HG02870 (cell line): ENCODE data around the gene KCNJ12.
"Not testable (repeated sequence)": the region's sequence is repeated elsewhere in the genome, so short reads cannot be mapped to it uniquely, and the experiment has no call there.

Source experiments
- ATAC-seq: cut with Tn5 transposase; IDR thresholded peaks from one replicate; pipeline ENCODE4 v1.9.1; 2021; ENCODE audit warnings: mild to moderate bottlenecking, moderate library complexity; ENCODE audit not compliant: unreplicated experiment

The KCNJ12 gene

DNA sequence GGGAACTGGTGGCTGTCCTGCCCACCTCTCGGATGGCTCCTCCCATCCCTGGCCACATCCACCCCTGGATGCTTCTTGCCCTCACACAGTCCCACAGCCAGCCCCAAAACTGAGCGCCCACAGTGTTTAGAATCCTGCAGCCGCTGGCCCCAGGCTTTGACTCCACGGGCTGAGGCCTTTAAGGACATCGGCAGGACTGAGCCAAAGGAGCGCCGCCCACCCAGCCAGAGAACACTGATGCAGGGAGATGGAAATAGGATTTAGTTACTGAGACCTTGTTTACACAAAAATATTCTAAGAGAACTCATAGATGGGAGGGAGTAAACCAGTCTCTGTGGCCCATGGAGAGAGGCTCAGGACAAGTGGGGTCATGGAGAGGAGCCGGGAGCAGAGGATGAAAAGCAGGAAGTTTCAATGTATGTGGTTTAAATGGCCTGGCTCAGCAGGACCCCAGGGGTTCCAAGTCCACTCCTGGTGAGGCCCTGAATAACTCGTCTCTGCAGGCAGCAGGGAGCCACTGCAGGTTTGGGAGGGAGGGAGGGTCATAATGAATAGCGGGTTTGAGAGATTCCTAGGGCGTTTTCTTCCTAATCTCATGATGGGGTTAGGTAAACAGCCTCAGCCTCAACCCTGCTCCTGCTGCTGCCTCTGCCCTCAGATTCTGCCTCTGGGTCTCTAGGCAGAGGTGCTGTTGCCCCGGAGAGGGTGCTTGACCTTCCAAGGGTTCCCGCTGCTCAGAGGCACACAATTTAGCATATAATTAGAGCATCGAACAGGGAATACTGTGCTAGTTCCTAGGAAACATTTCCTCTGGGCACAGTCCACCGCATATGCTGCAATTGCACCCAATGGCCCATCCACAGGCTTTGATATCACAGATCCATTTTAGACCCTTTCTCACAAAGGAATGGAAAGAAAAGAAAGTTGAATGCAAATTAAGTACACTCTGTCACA lies 61.0 kb downstream of the KCNJ12 start:
- ATAC-seq = not testable (repeated sequence)

DNA sequence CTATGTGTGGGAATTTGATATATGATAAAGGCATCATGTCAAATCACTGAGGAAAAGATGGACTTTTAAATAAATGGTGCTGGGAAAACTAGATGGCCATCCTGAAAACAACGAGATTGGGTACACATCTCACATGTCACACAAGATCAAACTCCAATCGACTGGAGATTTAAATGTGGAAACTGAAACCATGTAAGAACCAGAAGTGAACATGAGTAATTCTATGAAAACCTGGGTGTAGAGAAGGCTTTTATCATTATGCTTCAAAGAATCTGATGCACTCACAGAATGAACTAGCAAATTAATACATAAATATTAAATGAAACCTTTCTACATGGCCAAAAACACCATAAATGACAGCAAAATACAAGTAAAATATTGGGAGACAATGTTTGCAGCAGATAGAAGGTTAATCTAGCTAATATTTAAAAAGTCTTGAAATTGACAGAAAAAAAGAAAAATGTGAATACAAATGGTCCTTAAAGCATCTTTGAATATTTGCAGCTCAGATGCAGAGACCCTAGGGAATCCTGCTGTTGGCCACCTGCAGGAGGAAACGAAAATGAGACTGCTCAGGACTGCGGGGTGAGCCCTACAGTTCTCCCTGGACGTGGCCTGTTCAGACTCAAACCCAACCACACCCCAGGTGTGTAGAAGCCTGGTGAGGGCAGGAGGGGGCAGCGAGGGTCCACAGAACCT lies 62.3 kb downstream of the KCNJ12 start:
- ATAC-seq = not testable (repeated sequence)

- ATAC-seq = not testable (repeated sequence)
Measured at GRCh38 chr17:21439015-21439336, 62.8 kb downstream of the KCNJ12 start.

GRCh38 chr17:21445091-21445650 lies 69.0 kb downstream of the KCNJ12 start:
- no peak for ATAC-seq

- ATAC-seq = not testable (repeated sequence)
Measured at GRCh38 chr17:21447552-21447951, 71.4 kb downstream of the KCNJ12 start.

GRCh38 chr17:21449891-21450290 lies 73.7 kb downstream of the KCNJ12 start:
- not testable (repeated sequence) for ATAC-seq

GRCh38 chr17:21451975-21452374 lies 75.8 kb downstream of the KCNJ12 start:
- no peak for ATAC-seq

DNA sequence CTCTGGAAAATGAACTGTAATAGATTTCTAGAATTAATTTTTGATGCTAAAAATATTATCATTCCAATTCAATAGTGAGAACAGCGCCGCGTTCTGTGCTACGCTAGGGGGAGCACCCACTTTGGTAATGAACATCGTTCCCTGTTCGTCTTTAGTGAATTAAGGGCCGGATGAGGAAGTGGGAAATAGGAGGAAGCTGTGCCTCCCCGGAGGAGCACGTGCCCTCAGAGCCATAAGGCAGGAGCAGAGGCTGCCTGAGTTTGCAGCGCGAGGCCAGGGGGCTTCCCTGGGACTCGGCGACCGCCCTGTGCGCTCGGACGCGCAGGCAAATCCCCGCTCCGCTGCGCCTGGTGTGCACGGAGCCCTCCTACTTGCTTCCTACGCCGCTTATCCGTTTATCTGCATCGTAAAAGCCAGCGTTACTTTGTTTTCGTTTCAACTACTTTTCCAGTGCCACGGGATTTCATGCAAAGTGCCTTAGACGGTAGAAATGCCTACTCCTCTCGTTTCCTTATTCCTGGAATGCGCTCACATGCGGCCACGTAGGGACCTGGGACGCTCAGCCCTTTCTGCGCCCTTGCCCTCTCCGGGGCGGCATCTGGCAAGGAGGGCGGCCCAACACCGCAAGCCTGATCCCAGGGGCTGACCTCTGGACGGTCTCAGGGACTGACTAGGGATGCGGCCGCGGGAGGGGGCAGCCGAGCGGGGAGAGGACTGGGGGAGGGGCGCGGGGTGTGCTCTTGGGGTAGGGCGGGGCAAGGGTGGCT lies 76.4 kb downstream of the KCNJ12 start:
- no peak for ATAC-seq

- no peak for ATAC-seq
Measured at GRCh38 chr17:21453144-21453898, 77.2 kb downstream of the KCNJ12 start.

DNA sequence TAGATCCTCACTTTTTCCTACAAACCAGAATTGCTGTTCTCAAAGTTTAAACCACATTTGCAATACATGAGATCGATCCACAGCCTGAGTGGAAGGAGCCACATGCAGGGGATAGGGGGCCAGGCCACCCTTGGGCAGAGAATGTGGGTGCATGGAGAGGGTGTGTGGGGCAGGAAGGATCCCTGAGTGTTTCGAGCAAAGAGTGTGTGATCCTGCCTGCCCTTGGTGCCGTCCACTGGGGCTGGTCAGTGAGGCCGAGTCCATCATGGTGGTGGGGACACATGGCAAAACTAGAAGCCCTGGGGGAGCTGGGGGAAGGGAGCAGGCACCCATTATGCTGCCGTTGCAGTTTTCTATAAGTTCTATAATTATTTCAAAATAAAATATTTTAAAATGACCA lies 77.8 kb downstream of the KCNJ12 start:
- ATAC-seq = not testable (repeated sequence)

DNA sequence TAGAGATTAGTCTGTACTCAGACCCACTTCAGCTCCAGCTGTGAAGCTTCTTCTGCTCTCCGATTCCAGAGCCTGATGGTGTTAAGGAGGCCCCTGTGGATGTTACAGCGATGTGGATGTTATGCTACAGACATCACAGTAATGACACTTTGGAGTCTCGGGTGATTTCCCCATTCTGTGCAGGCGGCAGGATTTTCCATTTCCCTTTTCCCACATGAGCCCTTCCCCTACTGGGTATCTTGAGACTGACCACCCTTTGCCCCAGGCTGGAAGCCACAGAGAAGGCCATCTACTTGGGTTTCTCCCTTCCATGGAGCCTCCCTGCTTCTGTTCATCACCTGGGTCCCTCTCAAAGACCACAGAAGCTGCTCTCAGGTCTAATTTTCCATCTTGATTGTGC lies 78.3 kb downstream of the KCNJ12 start:
- ATAC-seq = no peak

DNA sequence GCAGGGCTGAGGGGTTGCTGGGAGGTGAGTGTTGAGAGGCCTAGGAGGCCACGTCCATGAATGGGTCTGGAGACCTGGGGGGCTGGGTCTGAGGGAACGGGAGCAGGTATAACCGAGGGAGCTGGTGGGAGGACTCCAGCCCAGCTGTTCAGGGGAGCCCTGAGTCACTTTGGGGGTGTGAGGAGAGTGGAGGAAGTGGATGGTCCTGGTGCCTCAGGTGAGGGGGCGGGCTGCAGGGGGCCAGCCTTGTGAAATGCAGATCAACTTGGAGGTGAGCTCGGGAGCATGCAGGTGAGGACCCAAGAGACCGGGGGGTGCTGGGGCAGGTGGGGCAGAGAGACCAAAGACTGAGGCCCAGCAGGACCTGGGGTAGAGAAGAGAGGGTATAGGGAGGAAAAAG lies 79.6 kb downstream of the KCNJ12 start:
- no peak for ATAC-seq

- not testable (repeated sequence) for ATAC-seq
Measured at GRCh38 chr17:21456449-21456848, 80.3 kb downstream of the KCNJ12 start.

DNA sequence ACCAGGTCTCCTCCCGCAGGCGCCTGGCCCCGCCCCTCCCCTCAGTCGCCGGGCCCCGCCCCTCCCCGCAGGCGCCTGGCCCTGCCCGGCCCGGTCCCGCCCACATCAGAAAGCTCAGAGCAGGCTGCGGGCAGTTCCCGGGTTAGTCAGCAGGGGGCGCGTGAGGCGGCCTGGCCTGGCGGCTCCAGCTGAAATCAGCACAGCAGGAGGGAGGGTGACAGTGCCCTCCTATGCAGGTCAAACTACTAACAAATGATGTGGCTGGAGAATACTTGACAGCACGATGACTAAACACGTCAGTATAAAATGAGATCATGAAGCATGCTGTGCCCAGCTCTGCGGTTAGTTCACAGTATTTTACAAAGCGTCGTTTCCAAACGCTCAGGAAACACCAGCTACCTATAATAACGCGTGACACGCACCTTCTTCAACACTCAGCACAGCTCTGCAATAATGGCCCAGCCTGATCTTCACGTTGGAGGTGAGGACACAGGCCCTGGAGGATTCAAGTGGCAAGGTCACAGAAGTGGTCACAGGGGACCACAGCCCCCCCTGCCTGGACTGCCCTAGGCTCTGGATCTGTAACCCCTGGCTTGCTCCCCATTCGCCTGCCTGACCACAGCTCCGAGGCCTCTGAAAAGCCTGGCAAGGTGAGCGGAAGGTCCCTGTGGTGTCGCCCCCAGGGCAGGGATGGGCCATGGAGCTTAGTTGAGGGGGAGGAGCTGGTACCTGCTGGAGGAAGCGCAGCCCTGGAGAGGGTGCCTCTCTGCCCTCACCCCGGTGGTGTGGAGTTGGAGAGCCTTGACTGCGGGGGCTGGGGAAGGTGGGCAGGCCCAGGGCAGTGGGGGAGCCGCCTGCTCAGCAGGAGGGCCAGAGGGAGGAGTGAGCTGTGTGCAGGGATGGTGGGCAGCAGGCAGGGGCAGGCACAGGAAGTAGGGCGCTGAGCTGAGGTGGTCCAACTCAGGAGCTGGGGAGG lies 81.2 kb downstream of the KCNJ12 start:
- peak; percentile 74 for ATAC-seq

- no peak for ATAC-seq
Measured at GRCh38 chr17:21458054-21458453, 81.9 kb downstream of the KCNJ12 start.

DNA sequence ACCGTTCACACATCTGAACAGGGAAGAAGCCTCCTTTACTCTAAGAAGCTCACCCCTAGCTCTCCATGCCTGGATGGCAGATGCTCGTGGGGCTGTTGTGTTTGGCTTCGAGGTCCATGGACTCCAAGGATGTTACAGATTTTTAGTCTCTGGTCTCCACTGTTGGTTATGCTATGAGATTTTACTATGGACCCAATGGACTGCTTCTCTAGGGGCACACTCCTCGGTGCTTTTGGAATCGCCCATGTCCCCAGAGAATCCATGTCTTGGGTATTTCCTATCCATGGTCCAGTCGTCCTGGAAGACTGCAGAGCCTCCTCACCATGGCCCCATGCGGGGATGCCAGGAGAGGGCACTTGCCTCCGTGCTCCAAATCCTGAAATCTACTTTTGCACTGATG lies 83.4 kb downstream of the KCNJ12 start:
- ATAC-seq = no peak

- no peak for ATAC-seq
Measured at GRCh38 chr17:21460358-21460757, 84.2 kb downstream of the KCNJ12 start.

- no peak for ATAC-seq
Measured at GRCh38 chr17:21462237-21462636, 86.1 kb downstream of the KCNJ12 start.

GRCh38 chr17:21463204-21463661 lies 87.1 kb downstream of the KCNJ12 start:
- no peak for ATAC-seq
